ENCODE data around the gene PVR. TPM values are rescaled to one million over a fixed set of nuclear protein-coding genes. Genes with fewer than 3 reads are reported as not detected.

The PVR gene
- total RNA-seq, 1 donor from 2014 or later = 14.8 TPM

- no peaks in the 10 kb centered on the region for H3K36me3 Mint-ChIP-seq (ENCODE audit: low read depth, unreplicated experiment)
- no peak for TF ChIP-seq CTCF (IDR thresholded peaks at IDR 0.05; ENCODE audit: unreplicated experiment)
- peaks cover 1% of the 10 kb centered on the region for H3K27me3 Mint-ChIP-seq (ENCODE audit: unreplicated experiment)
- H3K9me3 Mint-ChIP-seq (ENCODE audit: unreplicated experiment) = no peaks in the 10 kb centered on the region
- no peaks in the 10 kb centered on the region for H3K4me1 Mint-ChIP-seq (ENCODE audit: unreplicated experiment)
- no peak overlapping the region for H3K4me3 Mint-ChIP-seq (ENCODE audit: unreplicated experiment)
- no peak overlapping the region for H3K27ac Mint-ChIP-seq (ENCODE audit: unreplicated experiment)
- DNase-seq (ENCODE audit: low spot score) = no peak
Observed at GRCh38 chr19:44636439-44637389, 7.0 kb upstream of the PVR start.

GRCh38 chr19:44637390-44637764 lies 6.3 kb upstream of the PVR start:
- Mint-ChIP-seq H3K4me3 (ENCODE audit: unreplicated experiment) (no peak overlapping the region), H3K36me3 (ENCODE audit: low read depth, unreplicated experiment) (no peaks in the 10 kb centered on the region), H3K27ac (ENCODE audit: unreplicated experiment) (no peak overlapping the region), H3K27me3 (ENCODE audit: unreplicated experiment) (peaks cover 1% of the 10 kb centered on the region), H3K9me3 (ENCODE audit: unreplicated experiment) (no peaks in the 10 kb centered on the region), H3K4me1 (ENCODE audit: unreplicated experiment) (no peaks in the 10 kb centered on the region)
- no peak for DNase-seq (ENCODE audit: low spot score)
- TF ChIP-seq CTCF (IDR thresholded peaks at IDR 0.05; ENCODE audit: unreplicated experiment) = no peak

- no peaks in the 10 kb centered on the region for H3K36me3 Mint-ChIP-seq (ENCODE audit: low read depth, unreplicated experiment)
- TF ChIP-seq CTCF (IDR thresholded peaks at IDR 0.05; ENCODE audit: unreplicated experiment) = no peak
- H3K9me3 Mint-ChIP-seq (ENCODE audit: unreplicated experiment) = no peaks in the 10 kb centered on the region
- H3K27ac Mint-ChIP-seq (ENCODE audit: unreplicated experiment) = no peak overlapping the region
- no peak for DNase-seq (ENCODE audit: low spot score)
- peaks cover 4% of the 10 kb centered on the region for H3K27me3 Mint-ChIP-seq (ENCODE audit: unreplicated experiment)
- H3K4me1 Mint-ChIP-seq (ENCODE audit: unreplicated experiment) = no peaks in the 10 kb centered on the region
- H3K4me3 Mint-ChIP-seq (ENCODE audit: unreplicated experiment) = no peak overlapping the region
Observed at GRCh38 chr19:44640518-44640917, 3.2 kb upstream of the PVR start.

GRCh38 chr19:44641501-44642265 lies 2.0 kb upstream of the PVR start:
- Mint-ChIP-seq H3K9me3 (ENCODE audit: unreplicated experiment) (no peaks in the 10 kb centered on the region), H3K27ac (ENCODE audit: unreplicated experiment) (no peak overlapping the region), H3K27me3 (ENCODE audit: unreplicated experiment) (peaks cover 3% of the 10 kb centered on the region), H3K36me3 (ENCODE audit: low read depth, unreplicated experiment) (no peaks in the 10 kb centered on the region), H3K4me3 (ENCODE audit: unreplicated experiment) (no peak overlapping the region), H3K4me1 (ENCODE audit: unreplicated experiment) (no peaks in the 10 kb centered on the region)
- DNase-seq (ENCODE audit: low spot score) = no peak
- no peak for TF ChIP-seq CTCF (IDR thresholded peaks at IDR 0.05; ENCODE audit: unreplicated experiment)
